CD14-positive monocyte (primary cell): ENCODE data around the gene DEGS2. TPM values are rescaled to one million over a fixed set of nuclear protein-coding genes. Genes with fewer than 3 reads are reported as not detected.

Experiments used
- DNase-seq, 3 donors: peaks; one replicate each; pipeline ENCODE4 v3.0.0-alpha.2; 2011 to 2022
- H2AFZ ChIP-seq: 2 replicates; pipeline ENCODE4 v1.6.0; 2012; ENCODE audit warnings: mild to moderate bottlenecking, low read depth, low read length, inconsistent platforms; ENCODE audit not compliant: insufficient read depth, poor library complexity, severe bottlenecking
- H3K27ac ChIP-seq, 2 donors: 1 replicate in 1 of 2; 2 replicates in 1 of 2; pipeline ENCODE4 v1.5.1; 2012 to 2013; ENCODE audit warnings: low read length in 2 of 2, control low read depth in 1 of 2, inconsistent platforms in 1 of 2, low read depth in 1 of 2, mild to moderate bottlenecking in 1 of 2
- H3K27me3 ChIP-seq, 2 donors: one replicate each; pipeline versions ENCODE4 v1.6.0 to v1.6.1; 2011 to 2013; ENCODE audit warnings: low read length in 2 of 2; ENCODE audit not compliant: control insufficient read depth in 2 of 2, insufficient read depth in 2 of 2
- H3K36me3 ChIP-seq, 2 donors: replicated peaks in 1 of 2; 1 replicate in 1 of 2; 2 replicates in 1 of 2; pipeline versions ENCODE4 v1.5.1 to v1.6.1; 2012 to 2013; ENCODE audit warnings: low read length in 2 of 2, control low read depth in 1 of 2, inconsistent platforms in 1 of 2, mild to moderate bottlenecking in 1 of 2; ENCODE audit not compliant: insufficient read depth in 2 of 2, control insufficient read depth in 1 of 2
- H3K4me1 ChIP-seq, 2 donors: 1 replicate in 1 of 2; 2 replicates in 1 of 2; pipeline versions ENCODE4 v1.5.1 to v1.6.1; 2012 to 2013; ENCODE audit warnings: low read length in 2 of 2, control low read depth in 1 of 2, inconsistent platforms in 1 of 2, mild to moderate bottlenecking in 1 of 2, moderate library complexity in 1 of 2; ENCODE audit not compliant: insufficient read depth in 2 of 2, control insufficient read depth in 1 of 2
- H3K4me2 ChIP-seq: replicated peaks from 2 replicates; pipeline ENCODE3; 2012; ENCODE audit warnings: low read length, moderate library complexity, mild to moderate bottlenecking; ENCODE audit not compliant: poor library complexity, severe bottlenecking; ENCODE audit errors: extremely low read depth
- H3K4me3 ChIP-seq, 3 experiments: fragments of 200-600 bp in 1 of 3; sonication (generic) in 1 of 3; replicated peaks in 1 of 3; 1 replicate in 2 of 3; 2 replicates in 1 of 3; pipeline ENCODE4 v1.5.1; 2011 to 2013; ENCODE audit warnings: low read length in 3 of 3, mild to moderate bottlenecking in 3 of 3, control low read depth in 2 of 3, low read depth in 2 of 3, inconsistent platforms in 1 of 3, moderate library complexity in 1 of 3
- H3K79me2 ChIP-seq: 2 replicates; pipeline ENCODE4 v1.6.0; 2012; ENCODE audit warnings: mild to moderate bottlenecking, control low read depth, inconsistent platforms, low read length, moderate library complexity; ENCODE audit not compliant: insufficient read depth
- H3K9ac ChIP-seq: 2 replicates; pipeline ENCODE4 v1.6.0; 2017; ENCODE audit warnings: low read length, mild to moderate bottlenecking; ENCODE audit not compliant: insufficient read depth, poor library complexity, severe bottlenecking
- H3K9me3 ChIP-seq, 2 donors: replicated peaks in 1 of 2; 1 replicate in 1 of 2; 2 replicates in 1 of 2; pipeline versions ENCODE4 v1.5.1 to v1.6.1; 2012 to 2013; ENCODE audit warnings: low read length in 2 of 2, control low read depth in 1 of 2; ENCODE audit not compliant: control insufficient read depth in 1 of 2, insufficient read depth in 1 of 2
- H4K20me1 ChIP-seq: 2 replicates; pipeline ENCODE4 v1.6.0; 2012; ENCODE audit warnings: mild to moderate bottlenecking, low read length, control low read depth, moderate library complexity; ENCODE audit not compliant: insufficient read depth
- H3K27ac Mint-ChIP-seq, 7 donors: one replicate each; pipeline ENCODE4 v1.8.0; 2020; ENCODE audit warnings: mild to moderate bottlenecking in 7 of 7, mixed read lengths in 7 of 7, moderate library complexity in 6 of 7, inconsistent platforms in 2 of 7
- H3K27me3 Mint-ChIP-seq, 3 donors: one replicate each; pipeline ENCODE4 v1.8.0; 2021 to 2022; ENCODE audit warnings: low read depth in 3 of 3, mild to moderate bottlenecking in 3 of 3, mixed read lengths in 3 of 3, moderate library complexity in 3 of 3, inconsistent platforms in 1 of 3
- H3K36me3 Mint-ChIP-seq, 2 donors: one replicate each; pipeline ENCODE4 v1.8.0; 2020; ENCODE audit warnings: mixed read lengths in 2 of 2, inconsistent platforms in 1 of 2, mild to moderate bottlenecking in 1 of 2
- H3K4me1 Mint-ChIP-seq: one replicate; pipeline ENCODE4 v1.8.0; 2020; ENCODE audit warnings: mild to moderate bottlenecking, mixed read lengths
- H3K4me3 Mint-ChIP-seq, 2 donors: one replicate each; pipeline ENCODE4 v1.8.0; 2020; ENCODE audit warnings: mild to moderate bottlenecking in 2 of 2, mixed read lengths in 2 of 2, moderate library complexity in 1 of 2
- H3K9me3 Mint-ChIP-seq, 7 donors: one replicate each; pipeline ENCODE4 v1.8.0; 2020 to 2022; ENCODE audit warnings: mixed read lengths in 7 of 7, mild to moderate bottlenecking in 6 of 7, moderate library complexity in 6 of 7, inconsistent platforms in 2 of 7
- CTCF ChIP-seq: fragments of 200-600 bp; IDR thresholded peaks from one replicate; pipeline ENCODE4 v1.8.0; 2022; ENCODE audit warnings: antibody characterized with exemption, mild to moderate bottlenecking
- WGBS: methylation state at CpG from one replicate; pipeline ENCODE4 v1.1.5; 2013; ENCODE audit warnings: missing lambda C conversion rate; ENCODE audit not compliant: insufficient coverage; 5-methylcytosine and 5-hydroxymethylcytosine counted together
- intact Hi-C, 2 donors: fragments of 100-400 bp; cut with micrococcal nuclease; formaldehyde crosslinking; loops; one replicate each; pipeline versions ENCODE4 v1.15.0 to v1.15.1; 2023
- polyA plus RNA-seq, 3 donors: library from polyadenylated mRNA; depleted of rRNA in 1 of 3; unstranded in 2 of 3; stranded (reverse) in 1 of 3; fragments of 300-500 nt in 2 of 3; fragments of >200 nt in 1 of 3; fragmentation: Illumina TruSeq in 2 of 3; gene quantifications; 1 replicate in 2 of 3; 2 replicates in 1 of 3; pipeline ENCODE4 v1.2.3, GENCODE V29; 2012 to 2021

Gene DEGS2
- polyA plus RNA-seq, 3 donors, result 0.07 to 0.36 TPM; not detected in 1

DNA sequence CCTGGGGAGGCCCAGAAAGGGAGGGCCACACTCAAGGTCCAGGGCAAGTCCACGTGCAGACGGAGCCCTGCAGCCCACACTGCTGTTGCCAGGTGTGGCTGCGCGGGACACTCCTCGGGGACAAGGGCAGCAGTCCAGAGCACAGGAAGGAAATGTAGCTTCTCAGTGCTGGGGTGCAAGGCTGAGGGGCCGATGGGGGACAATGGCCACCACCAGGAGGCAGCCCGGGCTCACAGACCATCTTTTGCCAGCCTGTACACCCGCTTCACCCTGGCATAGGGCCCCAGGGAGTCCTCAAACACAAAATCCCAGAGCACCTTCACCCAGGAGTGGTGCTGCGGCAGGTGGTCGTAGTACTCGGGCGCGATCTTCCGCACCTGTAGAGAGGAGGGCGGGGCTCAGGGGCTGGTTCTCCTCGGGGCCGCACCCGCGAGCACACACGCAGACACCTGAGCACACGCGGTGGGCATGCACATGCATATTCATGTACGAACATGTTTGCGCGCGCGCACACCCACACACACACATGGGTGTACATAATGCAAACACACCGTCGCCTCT lies 12.8 kb downstream of the DEGS2 start:
- Histone ChIP-seq H4K20me1 (no peaks in the 10 kb centered on the region), H3K4me3 (peak overlapping the region in 2 of 3 experiments; percentile 23 to 71), H3K4me2 (peak overlapping the region; percentile 79), H3K9me3 (no peaks in the 10 kb centered on the region), H2AFZ (peak overlapping the region; percentile 74), H3K27me3 (no peaks in the 10 kb centered on the region), H3K79me2 (no peaks in the 10 kb centered on the region), H3K36me3 (peaks cover 21 to 22% of the 10 kb centered on the region in 2 donors), H3K9ac (peak overlapping the region; percentile 59), H3K4me1 (peaks cover 12 to 14% of the 10 kb centered on the region in 2 donors), H3K27ac (peak overlapping the region in 1 of 2 donors; percentile 58)
- Mint-ChIP-seq H3K36me3 (peaks cover 13 to 19% of the 10 kb centered on the region in 2 donors), H3K4me3 (peak overlapping the region; percentile 83 to 93), H3K27ac (no peak overlapping the region), H3K27me3 (peaks cover 0 to 2% (median 0%) of the 10 kb centered on the region in 3 donors), H3K4me1 (peaks cover 27% of the 10 kb centered on the region), H3K9me3 (peaks cover 0 to 2% (median 0%) of the 10 kb centered on the region in 7 donors)
- TF ChIP-seq CTCF, result no peak
- 81% methylated on average over 28 of the region's 29 CpGs for WGBS
- DNase-seq, result no peak
- intact Hi-C loops, result no loop called here

DNA sequence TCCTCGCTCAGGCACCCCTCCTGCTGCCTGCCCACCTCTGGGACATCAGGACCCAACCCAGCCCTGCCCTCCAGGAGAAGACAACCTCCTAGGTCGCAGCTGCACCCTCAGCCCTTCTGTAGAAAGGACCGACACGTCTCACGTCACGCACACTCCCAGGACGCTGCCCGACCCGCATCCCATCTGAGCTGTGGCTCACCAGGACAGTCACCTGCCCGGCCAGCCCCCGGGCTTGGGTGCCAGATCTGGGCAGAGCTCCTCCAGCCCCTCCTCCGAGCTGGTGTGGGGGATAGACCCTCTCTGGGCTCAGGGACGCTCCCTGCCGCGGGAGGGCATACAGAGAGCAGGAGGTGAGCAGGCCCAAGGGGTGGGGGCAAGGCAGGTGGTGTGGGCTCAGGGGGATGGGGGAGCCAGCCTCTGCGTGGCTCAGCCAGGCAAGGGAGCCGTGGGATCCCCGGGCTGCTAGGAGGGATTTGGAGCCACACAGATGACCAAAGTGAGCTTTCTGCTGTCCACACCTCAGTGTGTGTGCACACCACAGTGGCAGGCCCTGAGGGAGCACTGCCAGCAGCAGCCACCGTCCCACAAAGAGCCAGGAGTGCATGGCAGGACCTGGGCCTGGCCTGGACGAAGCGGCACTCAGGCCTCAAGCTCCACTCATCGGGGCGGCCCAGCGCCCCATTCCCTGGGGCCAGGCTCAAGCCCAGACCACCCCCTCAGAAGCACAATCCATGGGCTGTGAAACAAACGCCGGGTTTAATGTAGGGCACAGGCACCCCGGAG lies 13.6 kb downstream of the DEGS2 start:
- H3K27ac ChIP-seq, result no peak overlapping the region

More for the DNA sequence above, 13.6 kb downstream of the DEGS2 start:
- Mint-ChIP-seq H3K27ac (peak overlapping the region in 1 of 7 donors; percentile 1), H3K9me3 (peaks cover 0 to 2% (median 0%) of the 10 kb centered on the region in 7 donors), H3K4me1 (peaks cover 27% of the 10 kb centered on the region), H3K36me3 (peaks cover 16 to 19% of the 10 kb centered on the region in 2 donors), H3K27me3 (no peaks in the 10 kb centered on the region), H3K4me3 (no peak overlapping the region)
- Histone ChIP-seq H3K36me3 (peaks cover 21 to 22% of the 10 kb centered on the region in 2 donors), H3K27me3 (no peaks in the 10 kb centered on the region), H4K20me1 (no peaks in the 10 kb centered on the region), H3K4me2 (no peak overlapping the region), H3K4me3 (no peak overlapping the region), H3K9ac (no peak overlapping the region), H3K4me1 (peaks cover 12 to 14% of the 10 kb centered on the region in 2 donors), H3K79me2 (no peaks in the 10 kb centered on the region), H2AFZ (no peak overlapping the region), H3K9me3 (no peaks in the 10 kb centered on the region)
- intact Hi-C loops, result no loop called here
- DNase-seq, result no peak
- TF ChIP-seq CTCF, result no peak
- 94% methylated on average over 22 of the region's 27 CpGs for WGBS
